Heart left ventricle (tissue), 16 donors: ENCODE measurements around the gene SNCA. TPM values are rescaled to one million over a fixed set of nuclear protein-coding genes. Genes with fewer than 3 reads are reported as not detected.

Experiments used
- ATAC-seq, 4 donors: fragments of 200-7000 bp; cut with Tn5 transposase; one replicate each; pipeline ENCODE4 v1.9.1; 2020 to 2022; ENCODE audit warnings: moderate library complexity in 4 of 4, mild to moderate bottlenecking in 3 of 4, moderate number of reproducible peaks in 1 of 4
- DNase-seq, 5 donors: peaks; one replicate each; pipeline ENCODE4 v3.0.0-alpha.2; 2020
- H3K27ac ChIP-seq, 12 donors: fragments of 200-600 bp; sonication (generic) in 4 of 12; one replicate each; pipeline versions ENCODE4 v1.5.0 to v1.8.0; 2016 to 2022; ENCODE audit warnings: mild to moderate bottlenecking in 2 of 12
- H3K27me3 ChIP-seq, 9 donors: fragments of 200-600 bp; sonication (generic) in 2 of 9; one replicate each; pipeline versions ENCODE4 v1.5.1 to v1.8.0; 2016 to 2022; ENCODE audit warnings: mild to moderate bottlenecking in 3 of 9
- H3K36me3 ChIP-seq, 9 donors: fragments of 200-600 bp; sonication (generic) in 2 of 9; one replicate each; pipeline versions ENCODE4 v1.5.0 to v1.8.0; 2018 to 2022; ENCODE audit warnings: mild to moderate bottlenecking in 2 of 9
- H3K4me1 ChIP-seq, 12 donors: fragments of 200-600 bp; sonication (generic) in 4 of 12; one replicate each; pipeline versions ENCODE4 v1.5.0 to v1.8.0; 2016 to 2022; ENCODE audit warnings: mild to moderate bottlenecking in 3 of 12
- H3K4me3 ChIP-seq, 12 donors: fragments of 200-600 bp; sonication (generic) in 4 of 12; one replicate each; pipeline versions ENCODE4 v1.5.0 to v1.8.0; 2017 to 2022; ENCODE audit warnings: mild to moderate bottlenecking in 9 of 12, moderate library complexity in 4 of 12
- H3K9me3 ChIP-seq, 12 donors: fragments of 200-600 bp; sonication (generic) in 4 of 12; one replicate each; pipeline versions ENCODE4 v1.5.0 to v1.8.0; 2016 to 2022; ENCODE audit warnings: mild to moderate bottlenecking in 1 of 12
- POLR2A ChIP-seq, 2 donors: fragments of 450-650 bp; IDR thresholded peaks; one replicate each; pipeline ENCODE4 v1.6.1; 2017; ENCODE audit warnings: antibody characterized with exemption in 2 of 2, mild to moderate bottlenecking in 2 of 2, moderate library complexity in 2 of 2
- WGBS, 4 donors: extraction: QIAGEN DNeasy Blood & Tissue Kit in 2 of 4; methylation state at CpG; one replicate each; pipeline versions ENCODE4 v1.1.5 to v1.1.7; 2013 to 2018; 5-methylcytosine and 5-hydroxymethylcytosine counted together
- intact Hi-C, 10 donors: fragments of 100-400 bp; cut with DNase I; formaldehyde crosslinking; loops; one replicate each; pipeline versions ENCODE4 v1.11.1 to v1.14.2; 2022
- polyA plus RNA-seq, 2 donors: library from polyadenylated mRNA; stranded (reverse); fragments of 200-250 nt; gene quantifications; one replicate each; pipeline ENCODE4 v1.2.3, GENCODE V29; 2013
- total RNA-seq, 9 donors: library from RNA; depleted of rRNA in 2 of 9; stranded (reverse); fragments of >200 nt in 2 of 9; fragmentation: NEBNext Ultra II Directional in 3 of 9; extraction: Animal tissue kit (Norgen Biotek cat#: 25700) in 3 of 9; gene quantifications; one replicate each; pipeline versions ENCODE4 v1.1.0 to v1.2.4, GENCODE V29; 2016 to 2023
- TF ChIP-seq, protein P1 (sequence below), 12 donors: fragments of 200-600 bp; sonication (generic) in 4 of 12; IDR thresholded peaks; one replicate each; pipeline versions ENCODE4 v1.5.0 to v1.8.0; 2018 to 2022; ENCODE audit warnings: antibody characterized with exemption in 12 of 12, mild to moderate bottlenecking in 5 of 12
- donor health status: ischemic (EF 13 %, LVEDD 7.1; RV severe dilation, severe dysfunction).
- donor health status: healthy with polysubstance abuse.
- donor health status: DM: no; HTN: yes; CAD: no.
- donor health status: DM: no; HTN: no; CAD: no.
- donor health status: ischemic (EF 25% LVEDD 6.9; RV normal size, moderate dysfunction).
- donor health status: ischemic (EF 25% LVEDD 5.7; RV mildly dilated, moderate dysfunction).
- donor health status: healthy.
- donor health status: DM: yes; HTN: yes; CAD: no.
- donor health status: ischemic (EF 35%, LVEDD 5.7; RV mildly dilated, moderate dysfunction).
- donor health status: nonischemic (EF 11% LVEDD 7.7; RV severe dilation, severe dysfunction).
- donor health status: DM: yes; HTN: yes; CAD: no.
- donor health status: PGD.
- donor health status: ischemic (EF 29% LVEDD 5.4; RV normal size, mild dysfunction).
- donor health status: nonischemic (EF 23%, LVEDD 6.1; RV moderate dilation, normal function).

Gene SNCA
- total and polyA plus RNA-seq, 11 donors = 2.3 to 27.9 (median 5.5) TPM

- Histone ChIP-seq H3K27me3 (peaks cover 0 to 47% (median 24%) of the 10 kb centered on the region in 9 donors), H3K27ac (no peak overlapping the region), H3K4me3 (no peak overlapping the region), H3K4me1 (peaks cover 0 to 20% (median 2%) of the 10 kb centered on the region in 12 donors), H3K36me3 (no peaks in the 10 kb centered on the region), H3K9me3 (no peaks in the 10 kb centered on the region)
- intact Hi-C loops = no loop called here
- TF ChIP-seq, protein P1, sequence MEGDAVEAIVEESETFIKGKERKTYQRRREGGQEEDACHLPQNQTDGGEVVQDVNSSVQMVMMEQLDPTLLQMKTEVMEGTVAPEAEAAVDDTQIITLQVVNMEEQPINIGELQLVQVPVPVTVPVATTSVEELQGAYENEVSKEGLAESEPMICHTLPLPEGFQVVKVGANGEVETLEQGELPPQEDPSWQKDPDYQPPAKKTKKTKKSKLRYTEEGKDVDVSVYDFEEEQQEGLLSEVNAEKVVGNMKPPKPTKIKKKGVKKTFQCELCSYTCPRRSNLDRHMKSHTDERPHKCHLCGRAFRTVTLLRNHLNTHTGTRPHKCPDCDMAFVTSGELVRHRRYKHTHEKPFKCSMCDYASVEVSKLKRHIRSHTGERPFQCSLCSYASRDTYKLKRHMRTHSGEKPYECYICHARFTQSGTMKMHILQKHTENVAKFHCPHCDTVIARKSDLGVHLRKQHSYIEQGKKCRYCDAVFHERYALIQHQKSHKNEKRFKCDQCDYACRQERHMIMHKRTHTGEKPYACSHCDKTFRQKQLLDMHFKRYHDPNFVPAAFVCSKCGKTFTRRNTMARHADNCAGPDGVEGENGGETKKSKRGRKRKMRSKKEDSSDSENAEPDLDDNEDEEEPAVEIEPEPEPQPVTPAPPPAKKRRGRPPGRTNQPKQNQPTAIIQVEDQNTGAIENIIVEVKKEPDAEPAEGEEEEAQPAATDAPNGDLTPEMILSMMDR (IDR thresholded peaks at IDR 0.05) = no peak
- TF ChIP-seq POLR2A (IDR thresholded peaks at IDR 0.05) = no peak
- ATAC-seq (no peak), DNase-seq (no peak)
- WGBS, 4 donors = 86 to 98% (median 92%) methylated on average over 1 of the region's 1 CpG
These were observed 1.5 kb downstream of the SNCA start for GRCh38 chr4:89835413-89835812.

GRCh38 chr4:89834486-89835209, 2.3 kb downstream of the SNCA start:
- no peak for TF ChIP-seq POLR2A (IDR thresholded peaks at IDR 0.05)
- TF ChIP-seq, protein P1 (IDR thresholded peaks at IDR 0.05) = no peak
- DNase-seq (no peak), ATAC-seq (no peak)
- no peaks in the 10 kb centered on the region for H3K36me3 ChIP-seq
- intact Hi-C loops = no loop called here
- H3K9me3 ChIP-seq = no peaks in the 10 kb centered on the region
- H3K4me3 ChIP-seq = no peak overlapping the region
- no peak overlapping the region for H3K27ac ChIP-seq
- H3K4me1 ChIP-seq = peaks cover 0 to 20% (median 2%) of the 10 kb centered on the region in 12 donors
- 43 to 97% (median 88%) methylated on average over 1 of the region's 1 CpG for WGBS, 4 donors
- peaks cover 0 to 40% (median 19%) of the 10 kb centered on the region in 9 donors for H3K27me3 ChIP-seq

DNA sequence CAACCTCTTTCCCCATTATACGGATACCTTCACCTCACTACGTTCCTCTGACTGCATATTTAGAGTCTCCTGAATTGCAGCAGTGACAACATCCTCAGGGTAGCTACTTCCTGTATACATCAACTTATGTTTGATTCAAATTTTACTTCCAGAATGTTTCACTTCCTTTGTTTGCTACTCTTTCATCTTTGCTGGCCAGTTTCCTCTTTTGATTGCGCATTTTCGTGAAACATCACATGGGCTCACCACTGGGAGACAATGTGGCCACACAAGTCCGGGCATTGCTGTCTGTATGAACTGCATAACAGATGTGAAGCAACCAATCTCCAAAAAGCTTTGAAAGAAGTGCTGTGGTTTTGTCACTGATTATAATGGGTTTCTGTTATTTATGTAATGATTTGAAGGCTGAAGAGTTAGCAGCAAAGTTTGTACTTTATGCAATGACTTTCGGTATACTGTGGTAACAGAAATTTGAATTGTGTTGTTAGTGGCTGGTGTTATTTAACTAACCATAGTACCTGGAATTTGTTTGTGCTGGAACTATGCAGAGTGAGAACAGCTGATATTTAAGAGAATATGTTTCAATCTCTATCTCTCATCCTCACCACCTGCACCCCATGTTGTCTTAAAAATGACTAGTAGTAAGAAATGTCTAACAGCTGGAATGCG, 7.4 kb downstream of the SNCA start:
- ATAC-seq = peak in 3 of 4 donors; percentile 42 to 82 (median 68)
- H3K4me3 ChIP-seq = no peak overlapping the region
- peak overlapping the region in 1 of 12 donors; percentile 56 for H3K27ac ChIP-seq
- H3K4me1 ChIP-seq = no peaks in the 10 kb centered on the region
- H3K27me3 ChIP-seq = peaks cover 0 to 5% (median 0%) of the 10 kb centered on the region in 9 donors
- intact Hi-C loops = no loop called here
- TF ChIP-seq, protein P1 (IDR thresholded peaks at IDR 0.05) = no peak
- no peak for TF ChIP-seq POLR2A (IDR thresholded peaks at IDR 0.05)
- H3K9me3 ChIP-seq = no peaks in the 10 kb centered on the region
- H3K36me3 ChIP-seq = no peaks in the 10 kb centered on the region
- WGBS, 4 donors = 58 to 63% (median 60%) methylated on average over 7 of the region's 7 CpGs
- DNase-seq = peak in 2 of 5 donors; percentile 16 to 32

DNA sequence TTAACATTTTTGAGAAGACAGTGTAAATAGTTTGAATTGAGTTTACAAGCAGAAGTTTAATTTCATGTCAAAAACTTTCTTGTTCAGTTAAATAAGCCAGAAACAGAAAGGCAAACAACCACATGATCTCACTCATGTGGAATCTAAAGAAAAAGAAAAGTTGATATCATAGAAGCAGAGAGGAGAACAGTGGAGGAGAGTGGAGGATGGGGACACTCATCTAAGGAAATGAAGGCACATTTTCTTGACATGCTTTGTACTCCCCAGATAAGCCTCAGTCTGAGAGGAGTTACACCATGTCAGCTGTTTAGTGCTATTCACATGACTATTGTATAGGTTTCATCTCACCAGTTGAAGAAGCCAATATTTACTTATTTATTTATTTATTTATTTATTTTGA, 13.5 kb downstream of the SNCA start:
- Histone ChIP-seq H3K27me3 (no peaks in the 10 kb centered on the region), H3K27ac (no peak overlapping the region), H3K4me1 (peaks cover 0 to 7% (median 0%) of the 10 kb centered on the region in 12 donors), H3K4me3 (no peak overlapping the region), H3K9me3 (no peaks in the 10 kb centered on the region), H3K36me3 (no peaks in the 10 kb centered on the region)
- TF ChIP-seq POLR2A (IDR thresholded peaks at IDR 0.05) = no peak
- TF ChIP-seq, protein P1 (IDR thresholded peaks at IDR 0.05) = no peak
- ATAC-seq (no peak), DNase-seq (no peak)
- intact Hi-C loops = no loop called here
